ENCODE data around the gene TGM5. TPM values are rescaled to one million over a fixed set of nuclear protein-coding genes. Genes with fewer than 3 reads are reported as not detected.

The TGM5 gene
- total RNA-seq, 1 donor from 2014 or later, result 0.32 TPM

- H3K27ac ChIP-seq, result no peak overlapping the region
- no peaks in the 10 kb centered on the region for H3K27me3 ChIP-seq (ENCODE audit: low read depth)
- intact Hi-C loops (cut with DNase I), result loop anchor here (10.0 kb wide), 1 partner anchor 61 kb away; the partner anchor contains the start of gene EPB42
- no peaks in the 10 kb centered on the region for H3K4me1 ChIP-seq
- no peak overlapping the region for H3K4me3 ChIP-seq
- TF ChIP-seq CTCF (IDR thresholded peaks at IDR 0.05), result no peak
- DNase-seq (no peak), ATAC-seq (peak; percentile 11 to 29)
- no peaks in the 10 kb centered on the region for H3K9me3 ChIP-seq
- H3K36me3 ChIP-seq, result no peaks in the 10 kb centered on the region
Measured at GRCh38 chr15:43286074-43286473, 19.3 kb upstream of the TGM5 start.

DNA sequence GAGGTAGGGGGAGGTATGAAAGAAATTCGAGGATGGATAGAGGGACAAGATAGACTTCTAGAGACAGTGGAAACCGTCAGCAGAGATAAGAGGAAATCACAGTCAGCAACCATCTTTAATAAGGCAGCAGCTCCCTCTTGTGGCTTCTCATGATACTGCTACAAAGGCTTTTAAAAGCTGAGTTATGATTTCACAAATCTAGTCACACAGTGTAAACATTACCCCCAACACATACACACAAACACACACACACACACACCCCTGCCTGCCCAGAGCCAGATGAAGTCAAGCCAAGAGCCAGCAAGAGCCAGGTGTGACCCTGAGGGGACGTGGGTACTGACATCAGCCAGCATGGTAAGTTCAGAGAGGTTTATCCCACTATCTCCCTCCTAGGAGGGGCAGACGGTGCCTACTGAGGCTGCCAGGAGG lies 18.9 kb upstream of the TGM5 start:
- no peak overlapping the region for H3K27ac ChIP-seq
- no peaks in the 10 kb centered on the region for H3K9me3 ChIP-seq
- H3K4me1 ChIP-seq, result no peaks in the 10 kb centered on the region
- H3K27me3 ChIP-seq (ENCODE audit: low read depth), result no peaks in the 10 kb centered on the region
- intact Hi-C loops (cut with DNase I), result loop anchor here (10.0 kb wide), 1 partner anchor 61 kb away; the partner anchor contains the start of gene EPB42
- DNase-seq (no peak), ATAC-seq (peak; percentile 81 to 85)
- TF ChIP-seq CTCF (IDR thresholded peaks at IDR 0.05), result peak; percentile 76
- H3K36me3 ChIP-seq, result no peaks in the 10 kb centered on the region
- no peak overlapping the region for H3K4me3 ChIP-seq

DNA sequence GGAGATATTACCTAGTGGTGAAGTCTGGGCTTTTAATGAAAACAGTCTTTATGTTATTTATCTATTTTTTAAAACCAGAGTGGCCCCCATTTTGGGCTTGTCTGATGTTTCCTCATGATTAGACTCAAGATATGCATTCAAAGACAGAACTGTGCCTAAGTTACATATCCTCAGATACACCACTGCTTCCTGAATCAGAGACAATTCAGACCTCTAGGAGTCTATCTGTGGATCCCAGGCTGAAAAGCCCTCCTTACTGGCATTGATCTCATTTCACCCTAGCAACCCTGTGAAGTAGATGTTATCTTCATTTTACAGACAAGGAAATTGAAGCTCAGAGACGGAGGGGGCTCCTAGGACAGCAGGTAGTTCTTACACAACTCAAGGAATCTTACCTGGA lies 16.8 kb upstream of the TGM5 start:
- Histone ChIP-seq H3K9me3 (no peaks in the 10 kb centered on the region), H3K27ac (no peak overlapping the region), H3K36me3 (no peaks in the 10 kb centered on the region), H3K27me3 (ENCODE audit: low read depth) (peaks cover 10% of the 10 kb centered on the region), H3K4me1 (no peaks in the 10 kb centered on the region), H3K4me3 (no peak overlapping the region)
- intact Hi-C loops (cut with DNase I), result loop anchor here (10.0 kb wide), 1 partner anchor 59 kb away; the partner anchor contains the start of gene EPB42
- DNase-seq (no peak), ATAC-seq (no peak)
- no peak for TF ChIP-seq CTCF (IDR thresholded peaks at IDR 0.05)

DNA sequence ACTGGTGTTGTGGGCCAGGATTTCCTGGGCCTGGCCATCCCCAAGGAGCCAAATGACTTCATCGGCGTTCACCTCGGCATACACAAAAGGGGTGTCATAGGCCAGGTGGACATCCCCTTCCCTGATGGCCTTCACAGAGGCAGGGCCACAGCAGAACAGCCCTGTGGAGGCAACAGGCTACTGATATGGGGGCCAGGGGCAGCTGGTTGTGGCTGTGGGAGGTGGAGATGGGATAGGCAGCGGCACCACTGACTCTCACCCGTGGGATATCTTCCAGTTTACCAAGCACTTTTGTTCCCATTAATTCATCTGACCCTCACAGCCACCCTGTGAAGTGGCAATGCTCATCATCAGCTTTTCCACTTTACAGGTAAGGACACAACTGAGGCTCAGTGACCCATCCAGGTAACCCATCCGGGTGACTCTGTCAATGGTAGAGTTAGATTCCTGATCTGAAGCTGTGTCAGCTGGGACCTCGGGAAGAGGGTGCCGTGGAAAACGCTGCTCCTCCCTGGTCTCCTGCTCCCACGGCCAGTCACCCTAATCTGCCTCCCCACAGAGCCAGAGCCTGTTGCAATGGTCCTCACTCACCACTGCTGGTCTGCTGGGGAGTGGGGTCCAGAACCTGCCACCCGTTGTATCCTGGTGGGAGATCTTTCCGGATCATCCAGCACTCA lies 15.3 kb upstream of the TGM5 start:
- no peaks in the 10 kb centered on the region for H3K9me3 ChIP-seq
- H3K27ac ChIP-seq, result no peak overlapping the region
- TF ChIP-seq CTCF (IDR thresholded peaks at IDR 0.05), result no peak

GRCh38 chr15:43280996-43281395 lies 14.3 kb upstream of the TGM5 start:
- Histone ChIP-seq H3K36me3 (no peaks in the 10 kb centered on the region), H3K9me3 (no peaks in the 10 kb centered on the region), H3K27ac (no peak overlapping the region), H3K4me3 (no peak overlapping the region), H3K4me1 (no peaks in the 10 kb centered on the region), H3K27me3 (ENCODE audit: low read depth) (peaks cover 10% of the 10 kb centered on the region)
- DNase-seq, result no peak
- no peak for ATAC-seq
- no peak for TF ChIP-seq CTCF (IDR thresholded peaks at IDR 0.05)
- intact Hi-C loops (cut with DNase I), result loop anchor here (10.0 kb wide), 1 partner anchor 56 kb away; the partner anchor contains the start of gene EPB42

More for the DNA sequence above, 15.3 kb upstream of the TGM5 start:
- Histone ChIP-seq H3K36me3 (no peaks in the 10 kb centered on the region), H3K4me1 (no peaks in the 10 kb centered on the region), H3K4me3 (no peak overlapping the region), H3K27me3 (ENCODE audit: low read depth) (peaks cover 10% of the 10 kb centered on the region)
- no peak for DNase-seq
- no peak for ATAC-seq
- intact Hi-C loops (cut with DNase I), result loop anchor here (10.0 kb wide), 1 partner anchor 57 kb away; the partner anchor contains the start of gene EPB42
